ENCODE measurements around the gene C1orf52. TPM values are rescaled to one million over a fixed set of nuclear protein-coding genes. Genes with fewer than 3 reads are reported as not detected.

C1orf52 gene
- total RNA-seq, 1 experiment from 2014 or later, result 44.5 TPM

DNA sequence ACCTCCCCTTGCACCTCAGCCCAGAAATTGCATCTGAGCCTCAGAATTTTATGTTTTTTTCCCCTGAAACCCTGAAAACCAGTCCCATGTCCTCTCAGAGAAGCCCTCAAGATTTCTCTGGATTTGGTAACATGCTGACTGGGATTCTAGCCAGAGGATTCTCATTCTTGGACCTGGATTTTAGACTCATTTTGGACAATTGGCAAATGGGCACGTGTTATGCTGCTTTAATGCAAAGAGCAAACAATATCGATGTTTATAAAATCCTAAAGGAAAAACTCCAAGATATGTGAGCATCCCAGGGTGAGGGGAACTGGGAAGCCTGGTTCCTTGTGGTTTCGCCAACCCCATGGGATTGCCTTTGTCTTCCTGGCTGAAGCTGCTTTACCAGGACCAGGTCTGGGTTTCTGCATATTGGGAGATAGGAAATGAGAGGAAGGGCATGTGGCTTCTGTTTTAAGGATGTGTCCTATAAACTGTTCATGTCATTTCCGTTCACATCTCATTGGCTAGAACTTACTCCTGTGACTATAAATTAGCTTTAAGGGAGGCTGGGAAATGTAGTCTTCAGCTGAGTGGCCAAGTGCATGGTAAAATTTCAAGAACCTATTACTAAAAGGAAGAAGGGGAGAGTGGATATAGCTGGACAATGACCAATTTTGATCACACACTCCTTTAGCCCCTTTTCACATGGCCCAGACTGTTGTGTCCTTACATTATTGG is 44.1 kb upstream of the C1orf52 start:
- no peaks in the 10 kb centered on the region for H3K9me3 Mint-ChIP-seq
- H3K27ac Mint-ChIP-seq, result no peak overlapping the region
- TF ChIP-seq NFYB (CRISPR knock-in tag; conservative IDR thresholded peaks at IDR 0.05; ENCODE audit: low read depth), result peak; percentile 49; the same call in 1 of the 2 replicates
- TF ChIP-seq ATF3 (CRISPR knock-in tag; conservative IDR thresholded peaks at IDR 0.05), result no peak
- ATAC-seq, result no peak
- ChIA-PET POLR2A (no interaction called here), CTCF (no interaction called here)
- H3K4me3 Mint-ChIP-seq, result no peak overlapping the region
- DNase-seq (ENCODE audit: low spot score), result no peak
- H3K27me3 Mint-ChIP-seq (ENCODE audit: low read depth), result peaks cover 3% of the 10 kb centered on the region; the same call in 1 of the 2 replicates
- no peaks in the 10 kb centered on the region for H3K36me3 Mint-ChIP-seq
- H3K4me1 Mint-ChIP-seq, result peaks cover 9% of the 10 kb centered on the region

- ChIA-PET POLR2A (no interaction called here), CTCF (no interaction called here)
- TF ChIP-seq PRRX2 (CRISPR knock-in tag; IDR thresholded peaks at IDR 0.05), result no peak
- TF ChIP-seq ZNF532 (CRISPR knock-in tag; IDR thresholded peaks at IDR 0.05; ENCODE audit: borderline replicate concordance), result no peak
- TF ChIP-seq ELF4 (CRISPR knock-in tag; IDR thresholded peaks at IDR 0.05; ENCODE audit: low read depth), result no peak
- TF ChIP-seq AR (CRISPR knock-in tag; IDR thresholded peaks at IDR 0.05), result no peak
- no peak for TF ChIP-seq ZNF232 (CRISPR knock-in tag; IDR thresholded peaks at IDR 0.05)
- no peak for TF ChIP-seq NR1H2 (CRISPR knock-in tag; IDR thresholded peaks at IDR 0.05)
- no peak for TF ChIP-seq SP1 (CRISPR knock-in tag; conservative IDR thresholded peaks at IDR 0.05)
- TF ChIP-seq MYBL2 (CRISPR knock-in tag; IDR thresholded peaks at IDR 0.05), result no peak
- no peak for TF ChIP-seq ZNF317 (CRISPR knock-in tag; IDR thresholded peaks at IDR 0.05; ENCODE audit: borderline replicate concordance, low read depth)
- TF ChIP-seq ESRRA (CRISPR knock-in tag; IDR thresholded peaks at IDR 0.05; ENCODE audit: borderline replicate concordance), result no peak
- TF ChIP-seq, protein P1, sequence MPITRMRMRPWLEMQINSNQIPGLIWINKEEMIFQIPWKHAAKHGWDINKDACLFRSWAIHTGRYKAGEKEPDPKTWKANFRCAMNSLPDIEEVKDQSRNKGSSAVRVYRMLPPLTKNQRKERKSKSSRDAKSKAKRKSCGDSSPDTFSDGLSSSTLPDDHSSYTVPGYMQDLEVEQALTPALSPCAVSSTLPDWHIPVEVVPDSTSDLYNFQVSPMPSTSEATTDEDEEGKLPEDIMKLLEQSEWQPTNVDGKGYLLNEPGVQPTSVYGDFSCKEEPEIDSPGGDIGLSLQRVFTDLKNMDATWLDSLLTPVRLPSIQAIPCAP (CRISPR knock-in tag; IDR thresholded peaks at IDR 0.05), result no peak
- no peak for TF ChIP-seq CTCF (IDR thresholded peaks at IDR 0.05)
- no peak for TF ChIP-seq NR3C1 (CRISPR knock-in tag; conservative IDR thresholded peaks at IDR 0.05; ENCODE audit: low read depth)
- no peak for TF ChIP-seq SMAD3 (CRISPR knock-in tag; IDR thresholded peaks at IDR 0.05; ENCODE audit: borderline replicate concordance)
- no peak for TF ChIP-seq RELA (CRISPR knock-in tag; IDR thresholded peaks at IDR 0.05; ENCODE audit: borderline replicate concordance)
- no peak for TF ChIP-seq NR2C2 (CRISPR knock-in tag; IDR thresholded peaks at IDR 0.05)
- Mint-ChIP-seq H3K9me3 (no peaks in the 10 kb centered on the region), H3K4me3 (no peak overlapping the region), H3K27ac (no peak overlapping the region), H3K4me1 (peaks cover 9% of the 10 kb centered on the region), H3K27me3 (ENCODE audit: low read depth) (peaks cover 3% of the 10 kb centered on the region; the same call in 1 of the 2 replicates), H3K36me3 (no peaks in the 10 kb centered on the region)
- DNase-seq (ENCODE audit: low spot score), result no peak
- ATAC-seq, result no peak
Observed at GRCh38 chr1:85300140-85300539, 40.7 kb upstream of the C1orf52 start.
